Stimulated activated CD4-positive, alpha-beta T cell treated with anti-CD3 and anti-CD28 coated beads, Interleukin-2, amount 100 ng/mL, for 4 hours (primary cell): ENCODE measurements around the gene C1QL2.
A peak's percentile ranks its signal among the peaks of the same experiment; 100 is the strongest.

Source experiments
- DNase-seq: peaks from one replicate; pipeline ENCODE4 v3.0.0-alpha.2; 2020; ENCODE audit warnings: low read depth

C1QL2 gene

DNA sequence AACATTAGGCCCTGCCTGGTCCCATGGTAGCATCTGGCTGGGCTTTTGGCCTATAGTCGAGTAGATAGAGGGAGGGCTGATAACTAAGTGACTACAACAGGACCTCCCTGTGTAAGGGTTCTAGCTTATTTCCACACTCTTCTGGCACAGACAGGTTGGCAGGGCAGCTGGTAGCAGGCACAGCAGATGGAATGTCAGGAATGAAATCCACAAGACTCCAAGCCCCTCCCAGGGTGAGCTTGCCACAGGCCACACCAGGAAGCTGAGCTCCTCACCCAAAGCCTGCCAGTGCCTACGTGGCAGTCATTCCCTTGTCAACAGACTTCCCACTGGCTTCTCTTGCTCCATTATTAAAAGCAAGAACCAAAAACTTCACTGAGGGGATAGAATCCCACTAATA is 20.7 kb upstream of the C1QL2 start:
- DNase-seq = no peak

DNA sequence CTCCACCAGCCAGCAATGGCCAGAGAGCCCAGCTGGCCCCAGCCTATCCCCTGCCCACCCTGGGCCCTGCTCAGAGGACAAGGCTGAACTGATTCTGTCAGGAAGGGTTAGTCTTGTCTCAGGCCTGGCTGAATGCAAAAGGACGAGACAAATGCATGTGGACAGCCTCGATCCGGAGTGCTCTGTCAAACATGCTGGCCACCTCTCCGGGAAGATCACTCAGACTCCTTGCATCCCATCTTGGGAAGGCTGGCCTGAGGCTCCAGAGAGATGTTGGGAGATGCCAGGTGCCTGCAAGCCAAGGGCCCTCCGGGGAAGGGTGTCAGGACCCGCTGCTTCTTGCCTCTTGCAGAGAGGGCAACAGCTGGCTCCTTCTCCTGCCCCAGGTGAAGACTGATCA is 20.2 kb upstream of the C1QL2 start:
- DNase-seq = no peak

DNA sequence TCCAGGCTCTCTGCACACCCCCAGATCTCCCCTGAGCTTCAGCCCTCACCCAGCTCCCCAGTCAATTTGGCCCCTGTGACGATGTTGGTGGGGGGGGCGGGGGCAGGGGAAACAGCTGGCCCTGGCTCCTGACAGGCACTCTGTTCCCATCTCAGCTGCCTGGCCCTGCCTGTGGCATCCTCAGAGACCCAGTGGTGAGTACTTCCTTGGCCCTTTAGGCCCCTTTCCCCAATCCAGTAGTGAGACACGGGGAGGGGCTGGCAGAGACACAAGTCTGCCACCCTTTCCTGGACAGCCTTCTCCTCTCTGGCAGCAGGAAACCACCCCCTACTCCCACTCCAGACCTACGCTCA is 19.3 kb upstream of the C1QL2 start:
- no peak for DNase-seq

DNA sequence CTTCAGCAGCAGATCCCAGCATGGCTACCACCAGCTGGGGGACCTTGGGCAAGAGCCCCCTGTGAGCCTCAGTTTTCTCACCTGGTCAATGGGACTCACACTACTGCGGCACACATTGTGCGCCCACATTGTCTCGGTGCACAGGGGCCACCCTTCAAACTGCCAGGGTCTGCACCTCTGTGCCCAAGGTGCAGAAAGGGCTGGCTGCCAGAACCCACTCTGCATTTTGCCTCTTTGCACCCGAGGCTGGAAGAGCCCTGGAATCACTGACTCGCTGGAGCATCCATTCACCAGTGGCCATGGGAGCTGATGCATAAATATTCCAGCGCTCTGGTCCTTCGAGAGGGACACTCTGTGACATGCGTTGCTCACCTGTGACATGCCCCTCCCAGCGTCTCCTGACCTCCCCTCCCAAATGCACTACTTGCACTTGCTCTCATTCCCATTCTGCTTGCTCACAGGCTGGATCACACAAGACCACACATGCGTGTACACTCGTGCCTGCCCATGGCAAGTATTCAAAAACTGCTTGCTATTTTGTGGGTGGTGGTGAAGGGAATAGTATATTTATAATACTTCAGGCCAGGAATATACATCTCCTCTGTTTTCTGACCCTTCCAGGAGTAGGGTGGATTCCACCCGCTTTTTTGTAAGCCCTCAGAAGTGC is 18.8 kb upstream of the C1QL2 start:
- no peak for DNase-seq

DNA sequence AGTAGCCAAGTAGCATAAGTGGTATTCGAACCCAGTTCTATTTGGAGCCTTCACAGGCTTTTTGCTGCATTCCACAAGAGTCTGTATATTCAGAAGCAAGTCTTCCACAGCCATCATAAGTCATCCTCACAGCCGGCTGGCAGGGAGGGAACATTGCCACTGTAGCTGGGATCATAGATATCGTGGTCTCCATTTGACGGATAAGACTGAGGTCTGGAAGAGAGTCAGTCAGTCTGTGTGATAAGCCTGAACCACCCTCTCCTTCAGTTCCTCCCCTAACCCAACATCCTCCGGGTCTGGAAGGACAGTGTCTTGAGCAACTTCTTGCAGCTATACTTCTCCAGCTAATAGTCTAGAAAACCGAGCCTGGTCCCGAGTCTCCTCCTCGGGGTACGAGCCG is 17.0 kb upstream of the C1QL2 start:
- DNase-seq = no peak

DNA sequence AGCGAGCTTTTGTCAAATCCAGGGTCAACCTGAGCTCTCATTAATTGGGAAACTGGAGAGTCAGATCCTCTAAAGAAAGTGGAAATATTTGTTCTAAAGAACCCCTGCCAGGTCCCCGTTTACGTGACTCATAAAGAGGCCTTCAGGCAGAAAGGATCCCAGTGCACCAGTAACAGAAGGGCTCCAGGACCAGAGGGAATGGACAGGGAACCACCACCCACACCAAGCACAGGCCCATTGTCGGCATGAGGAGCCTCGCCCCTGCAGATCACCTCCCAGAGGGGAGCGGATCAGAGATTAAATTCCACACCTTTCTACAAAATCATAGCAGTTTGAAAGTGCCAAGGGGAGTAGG is 16.4 kb upstream of the C1QL2 start:
- DNase-seq = no peak

- DNase-seq = peak; percentile 33
Observed at GRCh38 chr2:119174216-119174992, 15.9 kb upstream of the C1QL2 start.

- no peak for DNase-seq
Observed at GRCh38 chr2:119173556-119174060, 15.1 kb upstream of the C1QL2 start.

GRCh38 chr2:119170504-119170903 is 12.0 kb upstream of the C1QL2 start:
- no peak for DNase-seq

DNA sequence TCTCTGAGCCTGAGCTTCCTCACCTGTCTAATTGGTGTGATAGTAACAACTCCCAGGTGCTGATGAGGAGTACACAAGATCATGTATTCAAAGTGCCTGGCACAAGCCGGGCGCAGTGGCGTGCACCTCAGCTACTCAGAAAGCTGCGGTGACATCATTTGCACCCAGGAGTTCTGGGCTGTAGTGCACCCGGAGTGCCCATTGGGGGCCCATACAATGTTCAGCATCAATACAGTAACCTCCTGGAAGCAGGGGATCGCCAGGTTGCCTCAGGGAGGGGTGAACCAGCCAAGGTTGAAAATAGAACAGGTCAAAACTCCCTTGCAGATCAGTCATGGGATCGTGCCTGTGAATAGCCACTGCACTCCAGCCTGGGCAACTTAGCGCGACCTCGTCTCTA is 11.2 kb upstream of the C1QL2 start:
- DNase-seq = no peak

DNA sequence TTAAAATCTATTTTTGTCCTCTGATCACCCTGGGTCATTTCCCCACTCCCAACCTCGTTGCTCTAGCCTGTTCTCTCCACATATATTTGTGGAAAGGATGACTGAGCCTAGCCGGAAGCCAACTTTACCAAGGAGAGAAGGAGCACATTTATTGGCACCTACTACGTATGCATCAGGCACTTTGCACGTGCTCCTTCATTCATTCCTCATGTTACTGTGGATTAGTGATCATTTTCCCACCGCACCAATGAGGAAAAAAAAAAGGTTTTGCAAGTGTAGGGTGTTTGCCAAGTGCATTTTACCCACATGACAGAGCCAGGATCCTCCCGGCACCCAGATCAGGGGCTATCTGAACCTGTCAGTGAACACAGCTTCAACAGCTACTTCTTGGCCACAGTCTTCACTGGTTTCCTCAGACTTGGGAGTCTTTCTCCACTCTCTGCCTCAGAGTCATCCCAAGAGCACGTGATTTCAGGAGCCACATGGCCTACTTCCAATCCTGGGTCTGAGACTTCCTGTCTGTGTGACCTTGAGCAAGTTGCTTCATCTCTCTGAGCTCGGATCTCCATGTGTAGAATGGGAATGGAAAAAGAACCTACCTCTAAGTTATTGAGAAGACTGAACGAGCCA is 1.9 kb upstream of the C1QL2 start:
- no peak for DNase-seq

- no peak for DNase-seq
Observed at GRCh38 chr2:119157850-119158511, 570 bp downstream of the C1QL2 start.

DNA sequence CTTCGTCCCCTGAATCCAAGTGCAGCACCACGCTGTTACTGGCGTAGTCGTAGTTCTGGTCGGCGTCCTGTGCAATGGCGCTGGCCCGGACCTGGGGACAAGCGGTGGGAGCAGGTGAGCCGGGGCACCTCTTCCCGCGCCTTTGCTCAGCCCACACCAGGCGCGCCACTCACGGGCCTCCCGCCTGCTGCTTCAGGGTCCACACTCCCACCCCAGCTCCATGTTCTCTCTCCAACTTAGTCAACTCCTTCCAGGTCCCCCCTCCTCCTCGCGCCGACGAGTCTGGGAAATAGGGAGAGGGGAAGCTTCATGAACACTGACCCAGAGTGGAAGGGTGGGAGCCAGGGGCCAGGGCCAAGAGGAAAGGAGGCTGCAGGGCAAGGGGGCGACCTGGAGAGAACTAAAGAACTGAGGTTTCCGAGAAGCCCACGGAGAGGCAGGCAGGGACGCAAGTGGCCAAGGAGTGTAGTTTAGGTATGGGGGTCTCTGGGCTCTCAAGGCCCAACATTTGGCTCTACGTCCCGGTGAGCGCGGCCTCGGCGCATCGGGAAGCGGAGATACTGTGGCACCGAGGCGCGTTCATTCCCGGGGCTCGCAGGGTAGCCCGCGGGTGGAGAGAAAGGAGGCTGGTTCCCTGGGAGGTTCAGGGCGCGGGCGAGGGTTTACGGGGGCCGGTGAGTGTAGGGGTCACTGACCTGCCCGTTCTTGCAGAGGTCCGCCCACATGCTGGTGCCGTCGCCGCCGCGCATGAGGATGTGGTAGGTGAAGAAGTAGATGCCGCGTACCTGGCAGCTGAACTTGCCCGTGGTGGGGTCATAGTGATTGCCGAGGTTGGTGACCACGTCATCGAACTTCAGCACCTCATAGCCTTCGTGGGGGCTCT is 1.4 kb downstream of the C1QL2 start:
- no peak for DNase-seq

DNA sequence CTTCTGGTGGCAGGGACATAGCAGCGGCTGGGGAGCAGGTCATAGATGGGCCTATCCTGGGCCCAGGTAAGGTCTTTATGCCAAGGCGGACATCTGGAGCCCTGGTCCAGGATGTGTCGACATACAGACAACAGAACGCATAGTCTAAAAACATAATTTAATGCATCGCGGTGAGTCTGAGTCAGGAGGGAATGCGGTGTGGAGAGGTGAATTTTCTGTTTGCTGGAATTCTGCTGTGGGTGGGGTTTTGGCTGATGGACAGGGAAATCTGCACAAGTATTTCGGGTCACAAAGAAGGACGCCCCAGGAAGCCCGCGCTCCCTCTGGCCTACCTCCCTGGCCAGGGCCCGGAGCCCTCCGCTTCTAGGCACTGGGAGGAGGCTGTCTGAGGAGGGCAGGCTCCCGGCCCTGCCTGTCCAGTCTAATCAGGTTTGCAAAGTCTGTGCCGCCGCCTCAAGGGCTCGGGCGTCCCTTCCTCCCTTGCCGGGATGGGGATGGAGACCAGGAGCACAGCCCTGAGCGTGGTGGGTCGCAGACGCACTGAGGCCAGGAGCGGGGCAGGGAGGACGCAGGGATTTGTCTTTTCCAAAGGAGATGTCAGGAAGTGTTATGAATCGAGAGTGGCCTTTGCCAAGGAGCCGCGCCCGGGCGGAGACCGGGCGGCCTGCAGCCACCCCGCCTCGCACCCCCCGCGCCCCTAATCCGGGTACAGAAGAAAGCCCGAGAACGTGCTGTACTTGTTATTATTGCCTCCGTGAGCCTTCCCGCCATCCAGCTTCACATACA is 2.3 kb downstream of the C1QL2 start:
- DNase-seq = no peak

GRCh38 chr2:119155633-119156032 is 2.9 kb downstream of the C1QL2 start:
- no peak for DNase-seq

DNA sequence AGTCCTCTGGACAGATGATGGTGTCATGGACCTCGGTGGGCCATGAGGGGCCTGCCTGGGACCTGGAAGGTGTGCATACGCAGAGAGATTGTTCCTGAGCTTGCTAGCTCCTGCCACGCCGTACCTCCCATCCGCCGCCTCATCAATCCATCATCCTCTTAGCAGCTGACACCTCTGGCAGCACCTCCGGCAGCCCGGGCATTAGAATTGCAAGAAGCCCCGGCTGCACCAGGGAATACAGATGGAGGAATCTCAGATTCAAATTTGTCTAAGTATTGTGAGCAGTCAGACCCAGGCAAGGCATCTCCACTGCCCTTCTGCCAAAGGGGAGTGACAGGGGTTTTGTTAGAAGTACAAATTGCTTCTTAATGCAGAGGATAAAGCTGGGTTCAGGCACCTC is 4.5 kb downstream of the C1QL2 start:
- DNase-seq = no peak

DNA sequence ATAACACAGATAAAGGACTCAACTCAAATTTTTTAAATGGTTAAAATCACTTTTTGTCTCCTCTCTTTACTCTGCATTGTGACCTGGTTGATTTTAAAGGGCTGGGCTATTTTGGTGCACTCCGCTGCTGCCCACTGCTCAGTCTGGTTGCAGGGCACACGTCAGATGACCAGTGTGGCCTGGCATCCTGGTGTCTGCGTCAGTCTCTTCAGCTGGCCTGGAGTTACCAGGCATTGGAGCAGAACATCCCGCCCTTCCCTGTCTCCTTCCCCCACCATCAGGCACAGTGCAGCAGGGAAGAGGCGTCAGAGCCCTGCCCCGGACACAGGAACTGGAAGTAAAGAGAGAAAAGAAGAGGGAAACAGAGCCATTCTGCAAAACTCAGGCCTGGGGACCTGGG is 8.9 kb downstream of the C1QL2 start:
- no peak for DNase-seq

DNA sequence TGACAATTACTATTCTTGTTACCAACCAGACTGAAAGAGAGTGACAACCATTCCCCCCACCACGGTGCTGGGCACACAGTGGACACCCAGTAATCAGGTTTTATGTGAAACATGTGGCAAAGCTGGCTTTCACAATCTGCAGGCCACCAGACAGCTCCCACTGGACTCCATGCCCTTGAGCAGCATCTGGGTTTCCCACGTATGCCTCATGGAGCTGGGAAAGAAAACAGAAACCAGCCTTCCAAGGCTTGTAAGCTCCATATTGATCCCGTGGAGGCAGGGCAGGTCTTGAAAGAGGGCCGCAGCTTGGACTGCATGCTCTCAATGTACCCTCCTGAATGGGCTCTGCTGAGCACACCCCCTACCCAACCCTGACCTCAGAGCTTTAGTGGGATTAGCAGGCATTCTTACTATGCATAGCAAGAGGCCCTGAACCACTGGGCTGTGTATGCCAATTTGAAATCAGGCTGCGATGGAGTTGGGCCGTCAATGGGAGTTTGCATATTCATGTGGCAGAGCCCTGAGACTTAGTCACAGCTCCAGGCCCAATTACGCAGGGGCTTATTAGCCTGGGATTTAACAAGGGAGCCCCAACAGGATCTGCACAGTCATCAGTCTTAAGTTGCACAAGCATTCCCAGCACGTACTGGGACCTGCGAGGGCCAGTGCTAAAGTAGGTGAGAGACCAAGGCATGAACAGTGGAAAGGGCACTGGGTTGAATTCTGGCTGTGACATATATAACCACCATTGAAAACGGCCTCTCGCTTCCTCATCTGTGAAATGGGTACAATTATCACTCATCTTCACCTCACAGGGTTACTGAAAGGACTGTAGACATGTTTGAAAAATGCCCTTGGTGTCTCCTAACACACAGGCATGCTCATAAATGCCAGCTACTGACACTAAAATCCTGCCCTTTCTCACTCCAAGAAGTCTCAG is 10.5 kb downstream of the C1QL2 start:
- no peak for DNase-seq

- DNase-seq = no peak
Observed at GRCh38 chr2:119144806-119145205, 13.7 kb downstream of the C1QL2 start.

GRCh38 chr2:119142824-119143223 is 15.7 kb downstream of the C1QL2 start:
- no peak for DNase-seq
